OCI-LY3 (cell line): ENCODE data around the gene KCNK4.

Source experiments
- H2AFZ ChIP-seq: fragments of 200-600, 300-600 bp; shearing (Covaris generic); 2 replicates; pipeline ENCODE4 v1.6.0; 2014; ENCODE audit warnings: antibody characterized with exemption, low read depth, low read length
- H3K27ac ChIP-seq: fragments of 200-600, 300-600 bp; sonication (generic); 2 replicates; pipeline ENCODE4 v1.5.1; 2014; ENCODE audit warnings: mild to moderate bottlenecking, low read length, moderate library complexity, mixed read lengths
- H3K27me3 ChIP-seq: fragments of 200-600, 300-600 bp; sonication (generic); 2 replicates; pipeline ENCODE4 v1.6.1; 2014; ENCODE audit warnings: low read depth, low read length, mixed read lengths
- H3K36me3 ChIP-seq: fragments of 200-600, 300-600 bp; sonication (generic); replicated peaks from 2 replicates; pipeline ENCODE3; 2014; ENCODE audit warnings: low read depth, low read length, mixed read lengths
- H3K4me1 ChIP-seq: fragments of 300-600, 200-600 bp; sonication (generic); 2 replicates; pipeline ENCODE4 v1.6.1; 2014; ENCODE audit warnings: low read length, mixed read lengths
- H3K4me2 ChIP-seq: fragments of 200-600, 300-600 bp; sonication (generic); 2 replicates; pipeline ENCODE4 v1.6.1; 2014; ENCODE audit warnings: low read length, mixed read lengths
- H3K4me3 ChIP-seq: fragments of 300-600, 200-600 bp; sonication (generic); 2 replicates; pipeline ENCODE4 v1.5.1; 2014; ENCODE audit warnings: antibody characterized with exemption, mild to moderate bottlenecking, low read length, moderate library complexity
- H3K79me2 ChIP-seq: fragments of 300-600, 200-600 bp; shearing (Covaris generic); 2 replicates; pipeline ENCODE4 v1.6.1; 2014; ENCODE audit warnings: mild to moderate bottlenecking, low read length, mixed read lengths
- H3K9ac ChIP-seq: fragments of 300-600, 200-600 bp; shearing (Covaris generic); 2 replicates; pipeline ENCODE4 v1.6.0; 2014; ENCODE audit warnings: mild to moderate bottlenecking, low read length, moderate library complexity
- H3K9me3 ChIP-seq: fragments of 200-600, 300-600 bp; shearing (Covaris generic); 2 replicates; pipeline ENCODE4 v1.6.1; 2014; ENCODE audit warnings: low read length, mixed read lengths; ENCODE audit not compliant: insufficient read depth
- H4K20me1 ChIP-seq: fragments of 200-600, 300-600 bp; sonication (generic); 2 replicates; pipeline ENCODE4 v1.6.1; 2016; ENCODE audit warnings: low read length, mixed read lengths; ENCODE audit not compliant: insufficient read depth
- EZH2phosphoT487 ChIP-seq: fragments of 200-600 bp; shearing (Covaris generic); IDR thresholded peaks from 2 replicates; pipeline ENCODE4 v1.6.1; 2018; ENCODE audit warnings: antibody characterized with exemption, mixed run types, low read depth
- TF ChIP-seq, protein P1 (sequence below): fragments of 200-600, 300-600 bp; sonication (generic); IDR thresholded peaks from 2 replicates; pipeline ENCODE4 v1.5.1; 2014; ENCODE audit warnings: antibody characterized with exemption, low read length, low read depth

The KCNK4 gene

DNA sequence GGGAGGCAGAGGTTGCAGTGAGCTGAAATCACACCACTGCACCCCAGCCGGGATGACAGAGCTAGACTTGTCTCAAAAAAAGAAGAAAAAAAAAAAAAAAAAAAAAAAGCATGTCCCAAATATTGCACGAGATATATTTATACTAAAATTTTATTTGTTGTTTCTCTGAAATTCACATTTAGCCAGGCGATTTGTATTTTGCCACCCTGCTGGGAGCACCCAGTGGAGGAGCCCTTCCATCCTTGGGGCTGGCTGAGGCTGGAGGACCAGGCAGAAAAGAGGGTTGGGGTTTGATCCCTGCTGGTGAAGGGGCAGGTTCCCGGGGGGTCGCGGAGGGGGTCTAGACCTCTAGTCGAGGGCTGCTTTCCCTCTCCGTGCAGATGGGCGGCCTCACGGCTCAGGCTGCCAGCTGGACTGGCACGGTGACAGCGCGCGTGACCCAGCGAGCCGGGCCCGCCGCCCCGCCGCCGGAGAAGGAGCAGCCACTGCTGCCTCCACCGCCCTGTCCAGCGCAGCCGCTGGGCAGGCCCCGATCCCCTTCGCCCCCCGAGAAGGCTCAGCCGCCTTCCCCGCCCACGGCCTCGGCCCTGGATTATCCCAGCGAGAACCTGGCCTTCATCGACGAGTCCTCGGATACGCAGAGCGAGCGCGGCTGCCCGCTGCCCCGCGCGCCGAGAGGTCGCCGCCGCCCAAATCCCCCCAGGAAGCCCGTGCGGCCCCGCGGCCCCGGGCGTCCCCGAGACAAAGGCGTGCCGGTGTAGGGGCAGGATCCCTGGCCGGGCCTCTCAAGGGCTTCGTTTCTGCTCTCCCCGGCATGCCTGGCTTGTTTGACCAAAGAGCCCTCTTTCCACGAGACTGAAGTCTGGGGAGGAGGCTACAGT, 8.1 kb downstream of the KCNK4 start:
- Histone ChIP-seq H3K9me3 (no peaks in the 10 kb centered on the region), H3K4me3 (no peak overlapping the region), H3K4me1 (peaks cover 12% of the 10 kb centered on the region), H3K27me3 (peaks cover 16% of the 10 kb centered on the region; the same call in 1 of the 2 replicates), H4K20me1 (no peaks in the 10 kb centered on the region), H3K4me2 (no peak overlapping the region), H3K27ac (no peak overlapping the region), H3K9ac (no peak overlapping the region), H3K79me2 (no peaks in the 10 kb centered on the region), H2AFZ (no peak overlapping the region), H3K36me3 (no peaks in the 10 kb centered on the region)
- TF ChIP-seq EZH2phosphoT487 = no peak
- TF ChIP-seq, protein P1, sequence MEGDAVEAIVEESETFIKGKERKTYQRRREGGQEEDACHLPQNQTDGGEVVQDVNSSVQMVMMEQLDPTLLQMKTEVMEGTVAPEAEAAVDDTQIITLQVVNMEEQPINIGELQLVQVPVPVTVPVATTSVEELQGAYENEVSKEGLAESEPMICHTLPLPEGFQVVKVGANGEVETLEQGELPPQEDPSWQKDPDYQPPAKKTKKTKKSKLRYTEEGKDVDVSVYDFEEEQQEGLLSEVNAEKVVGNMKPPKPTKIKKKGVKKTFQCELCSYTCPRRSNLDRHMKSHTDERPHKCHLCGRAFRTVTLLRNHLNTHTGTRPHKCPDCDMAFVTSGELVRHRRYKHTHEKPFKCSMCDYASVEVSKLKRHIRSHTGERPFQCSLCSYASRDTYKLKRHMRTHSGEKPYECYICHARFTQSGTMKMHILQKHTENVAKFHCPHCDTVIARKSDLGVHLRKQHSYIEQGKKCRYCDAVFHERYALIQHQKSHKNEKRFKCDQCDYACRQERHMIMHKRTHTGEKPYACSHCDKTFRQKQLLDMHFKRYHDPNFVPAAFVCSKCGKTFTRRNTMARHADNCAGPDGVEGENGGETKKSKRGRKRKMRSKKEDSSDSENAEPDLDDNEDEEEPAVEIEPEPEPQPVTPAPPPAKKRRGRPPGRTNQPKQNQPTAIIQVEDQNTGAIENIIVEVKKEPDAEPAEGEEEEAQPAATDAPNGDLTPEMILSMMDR = no peak

DNA sequence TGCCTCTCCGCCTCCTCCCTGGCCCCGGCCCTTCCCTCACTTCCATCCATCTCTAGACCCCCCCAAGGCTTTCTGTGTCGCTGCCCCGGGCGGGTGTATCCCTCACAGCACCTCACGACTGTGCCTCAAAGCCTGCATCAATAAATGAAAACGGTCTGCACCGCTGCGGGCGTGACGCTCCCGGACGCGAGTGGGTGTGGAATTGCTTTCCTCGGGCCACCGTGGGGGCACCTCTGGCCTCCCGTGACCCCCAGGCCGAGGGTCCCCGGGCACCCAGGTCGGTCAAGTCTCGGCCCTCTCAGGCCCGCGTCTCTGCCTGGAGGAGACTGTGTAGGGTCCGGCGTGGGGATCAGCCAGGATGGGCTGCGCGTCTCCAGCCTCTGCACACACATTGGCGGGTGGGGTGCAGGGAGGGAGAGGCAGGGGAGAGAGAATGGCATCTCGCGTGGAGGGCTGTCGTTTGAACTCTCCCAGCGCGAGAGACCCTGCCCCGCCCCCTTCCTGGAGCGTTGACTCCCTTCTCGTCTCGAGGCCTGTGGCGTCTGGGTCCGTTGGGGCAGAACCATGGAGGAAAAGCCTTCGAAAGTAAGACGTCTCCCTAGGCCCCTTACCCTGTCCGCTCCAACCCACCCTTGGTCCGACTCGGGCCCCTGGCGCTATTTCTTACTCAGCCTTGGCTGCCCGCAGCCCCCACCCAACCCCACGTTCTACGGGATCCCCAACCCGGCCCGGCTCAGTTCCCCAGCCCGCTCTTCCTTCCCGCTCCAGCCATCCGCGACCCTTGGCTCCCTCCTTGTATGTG, 8.9 kb downstream of the KCNK4 start, which contains the start of gene CATSPERZ:
TSS of gene CATSPERZ (plus strand) at position 512 of the 802 bp plus-strand sequence. CDS start at position 565, 53 bp downstream.
- Histone ChIP-seq H3K4me2 (peak within 1 kb of the TSS; percentile 14), H3K4me1 (peaks cover 12% of the 10 kb centered on the region), H3K79me2 (no peaks in the 10 kb centered on the region), H3K27ac (no peak within 1 kb of the TSS), H3K9me3 (no peaks in the 10 kb centered on the region), H3K36me3 (no peaks in the 10 kb centered on the region), H4K20me1 (no peaks in the 10 kb centered on the region), H3K9ac (no peak within 1 kb of the TSS), H2AFZ (no peak within 1 kb of the TSS), H3K27me3 (peaks cover 13% of the 10 kb centered on the region; the same call in 1 of the 2 replicates), H3K4me3 (no peak within 1 kb of the TSS)
- TF ChIP-seq, protein P1 = no peak
- no peak for TF ChIP-seq EZH2phosphoT487

DNA sequence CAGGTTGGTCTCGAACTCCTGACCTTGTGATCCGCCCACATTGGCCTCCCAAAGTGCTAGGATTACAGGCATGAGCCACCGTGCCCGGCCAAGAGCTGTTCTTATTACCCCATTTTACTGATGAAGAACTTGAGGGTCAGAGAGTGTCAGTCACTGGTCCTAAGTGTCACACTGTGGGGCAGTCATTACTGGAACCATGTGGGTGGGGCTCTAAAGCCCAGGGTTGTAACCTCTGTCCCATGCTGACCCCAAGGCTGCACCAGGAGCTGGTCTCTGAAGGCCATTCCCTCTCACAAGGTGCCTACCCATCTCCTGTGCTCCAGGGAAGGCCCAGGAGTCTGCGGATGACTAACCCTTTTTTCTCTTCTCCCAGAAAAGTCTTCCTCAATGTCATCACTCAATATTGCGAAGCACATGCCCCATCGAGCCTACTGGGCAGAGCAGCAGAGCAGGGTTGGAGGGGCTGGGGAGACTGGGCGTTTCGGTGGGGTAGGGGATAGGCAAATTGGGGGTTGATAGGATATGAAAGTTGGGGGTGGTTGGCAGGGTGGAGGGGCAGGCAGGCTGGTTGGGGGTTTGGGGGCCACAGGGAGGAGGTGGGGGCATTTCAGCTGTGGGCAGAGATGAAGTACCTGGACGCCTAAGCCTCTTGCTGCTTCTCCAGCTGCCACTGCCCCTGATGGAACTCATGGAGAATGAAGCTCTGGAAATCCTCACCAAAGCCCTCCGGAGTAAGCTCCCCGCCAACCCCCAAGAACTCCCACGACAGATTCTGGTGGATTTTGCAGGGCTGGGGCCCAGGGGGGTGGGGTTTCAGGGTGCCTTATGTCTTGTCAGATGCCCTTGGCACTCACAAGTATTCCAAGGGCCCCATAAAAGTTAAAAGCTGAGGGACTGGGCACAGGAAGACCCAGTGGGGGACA, 12.3 kb downstream of the KCNK4 start:
- Histone ChIP-seq H4K20me1 (no peaks in the 10 kb centered on the region), H3K4me2 (peak overlapping the region; percentile 86), H3K27me3 (no peaks in the 10 kb centered on the region), H3K79me2 (peaks cover 26% of the 10 kb centered on the region), H3K27ac (peak overlapping the region; percentile 93), H3K36me3 (no peaks in the 10 kb centered on the region), H3K9me3 (no peaks in the 10 kb centered on the region), H2AFZ (no peak overlapping the region), H3K4me1 (peaks cover 22% of the 10 kb centered on the region), H3K9ac (peak overlapping the region; percentile 98; the same call in 1 of the 2 replicates), H3K4me3 (peak overlapping the region; percentile 91)
- no peak for TF ChIP-seq EZH2phosphoT487
- TF ChIP-seq, protein P1 = no peak
